Gastrocnemius medialis (tissue), 4 donors: ENCODE data around the gene NBDY.

ENCODE experiments used
- CTCF ChIP-seq, 5 experiments: fragments of 450-650 bp in 3 of 5; fragments of 200-600 bp in 2 of 5; sonication (generic) in 2 of 5; IDR thresholded peaks in 4 of 5; conservative IDR thresholded peaks in 1 of 5; 1 replicate in 4 of 5; 2 replicates in 1 of 5; pipeline ENCODE4 v1.5.1; 2016 to 2019; ENCODE audit warnings: antibody characterized with exemption in 5 of 5, mild to moderate bottlenecking in 3 of 5, moderate library complexity in 3 of 5
- POLR2A ChIP-seq, 2 donors: fragments of 450-650 bp; IDR thresholded peaks; one replicate each; pipeline ENCODE4 v1.6.1; 2017; ENCODE audit warnings: antibody characterized with exemption in 2 of 2, mild to moderate bottlenecking in 2 of 2, moderate library complexity in 2 of 2

- no peak for TF ChIP-seq CTCF (IDR thresholded peaks at IDR 0.05 in 4 of 5, conservative IDR thresholded peaks at IDR 0.05 in 1 of 5)
- no peak for TF ChIP-seq POLR2A (IDR thresholded peaks at IDR 0.05)
These were observed 69.3 kb downstream of the NBDY start for GRCh38 chrX:56798339-56798711.
